ENCODE results near the gene ADARB1. TPM values are rescaled to one million over a fixed set of nuclear protein-coding genes. Genes with fewer than 3 reads are reported as not detected.
"Not testable (repeated sequence)": the region's sequence is repeated elsewhere in the genome, so short reads cannot be mapped to it uniquely, and the experiment has no call there.

ADARB1 gene
- polyA plus RNA-seq, 3 donors, result 0.40 to 2.6 (median 1.0) TPM

DNA sequence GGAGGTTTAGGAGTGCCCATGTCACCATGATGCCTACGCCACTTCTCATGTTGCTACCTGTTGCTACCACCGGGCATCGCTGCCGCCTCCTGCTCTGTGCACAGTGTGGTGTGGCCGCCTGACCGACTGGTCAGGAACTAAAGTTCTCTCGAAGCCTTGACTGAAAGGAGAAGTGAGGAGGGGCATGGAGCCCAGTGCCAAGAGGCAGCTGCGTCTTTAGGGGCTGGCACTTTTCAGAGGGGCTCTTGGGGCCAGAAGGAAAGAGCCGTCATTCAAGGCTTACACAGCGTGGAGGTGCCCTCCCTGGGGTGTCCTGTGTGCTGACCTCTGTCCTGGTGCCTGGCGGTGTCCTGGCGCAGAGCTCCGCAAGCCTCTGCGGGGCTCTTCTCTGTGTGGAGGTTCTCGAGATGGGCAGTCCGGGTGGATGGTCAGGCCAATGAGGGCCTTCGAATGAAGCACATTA lies 57.2 kb downstream of the ADARB1 start:
- TF ChIP-seq, protein P1, sequence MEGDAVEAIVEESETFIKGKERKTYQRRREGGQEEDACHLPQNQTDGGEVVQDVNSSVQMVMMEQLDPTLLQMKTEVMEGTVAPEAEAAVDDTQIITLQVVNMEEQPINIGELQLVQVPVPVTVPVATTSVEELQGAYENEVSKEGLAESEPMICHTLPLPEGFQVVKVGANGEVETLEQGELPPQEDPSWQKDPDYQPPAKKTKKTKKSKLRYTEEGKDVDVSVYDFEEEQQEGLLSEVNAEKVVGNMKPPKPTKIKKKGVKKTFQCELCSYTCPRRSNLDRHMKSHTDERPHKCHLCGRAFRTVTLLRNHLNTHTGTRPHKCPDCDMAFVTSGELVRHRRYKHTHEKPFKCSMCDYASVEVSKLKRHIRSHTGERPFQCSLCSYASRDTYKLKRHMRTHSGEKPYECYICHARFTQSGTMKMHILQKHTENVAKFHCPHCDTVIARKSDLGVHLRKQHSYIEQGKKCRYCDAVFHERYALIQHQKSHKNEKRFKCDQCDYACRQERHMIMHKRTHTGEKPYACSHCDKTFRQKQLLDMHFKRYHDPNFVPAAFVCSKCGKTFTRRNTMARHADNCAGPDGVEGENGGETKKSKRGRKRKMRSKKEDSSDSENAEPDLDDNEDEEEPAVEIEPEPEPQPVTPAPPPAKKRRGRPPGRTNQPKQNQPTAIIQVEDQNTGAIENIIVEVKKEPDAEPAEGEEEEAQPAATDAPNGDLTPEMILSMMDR (IDR thresholded peaks at IDR 0.05), result no peak
- no peaks in the 10 kb centered on the region for H3K27me3 ChIP-seq (ENCODE audit: control insufficient read depth in 2 of 2, insufficient read depth in 2 of 2, low read length in 2 of 2)
- peak in 1 of 3 donors; percentile 27 for DNase-seq
- no peak overlapping the region for H3K4me2 ChIP-seq (replicated peaks; ENCODE audit: extremely low read depth, low read length, poor library complexity, severe bottlenecking)
- H3K9ac ChIP-seq (ENCODE audit: insufficient read depth, low read length, poor library complexity, severe bottlenecking), result no peak overlapping the region
- H3K9me3 ChIP-seq (replicated peaks in 1 of 2; ENCODE audit: control insufficient read depth in 1 of 2, insufficient read depth in 1 of 2, low read length in 2 of 2), result no peaks in the 10 kb centered on the region
- no peak overlapping the region for H2AFZ ChIP-seq (ENCODE audit: insufficient read depth, low read depth, low read length, poor library complexity, severe bottlenecking)
- H3K79me2 ChIP-seq (ENCODE audit: insufficient read depth, low read length), result no peaks in the 10 kb centered on the region
- intact Hi-C loops (cut with micrococcal nuclease), result loop anchor here in 1 of 2 donors (2.0 kb wide), 1 partner anchor 51 kb away; no protein-coding TSS in a partner anchor
- peaks cover 46% of the 10 kb centered on the region for H3K4me1 Mint-ChIP-seq
- peaks cover 36 to 46% of the 10 kb centered on the region in 2 donors for H3K4me1 ChIP-seq (ENCODE audit: control insufficient read depth in 1 of 2, insufficient read depth in 2 of 2, low read length in 2 of 2)
- peak overlapping the region in 4 of 7 donors; percentile 13 to 57 (median 44) for H3K27ac Mint-ChIP-seq
- peaks cover 0 to 14% (median 3%) of the 10 kb centered on the region in 3 donors for H3K27me3 Mint-ChIP-seq (ENCODE audit: low read depth in 3 of 3)
- 62% methylated on average over 13 of the region's 17 CpGs for WGBS (ENCODE audit: insufficient coverage)
- no peak overlapping the region for H3K4me3 Mint-ChIP-seq
- no peaks in the 10 kb centered on the region for H3K36me3 ChIP-seq (replicated peaks in 1 of 2; ENCODE audit: control insufficient read depth in 1 of 2, insufficient read depth in 2 of 2, low read length in 2 of 2)
- no peaks in the 10 kb centered on the region for H3K9me3 Mint-ChIP-seq
- H4K20me1 ChIP-seq (ENCODE audit: insufficient read depth, low read length), result no peaks in the 10 kb centered on the region
- no peak overlapping the region for H3K4me3 ChIP-seq (replicated peaks in 1 of 3; ENCODE audit: low read depth in 2 of 3, low read length in 3 of 3)
- H3K27ac ChIP-seq (ENCODE audit: low read depth in 1 of 2, low read length in 2 of 2), result no peak overlapping the region
- no peaks in the 10 kb centered on the region for H3K36me3 Mint-ChIP-seq

- 16% methylated on average over 10 of the region's 13 CpGs for WGBS (ENCODE audit: insufficient coverage)
- Mint-ChIP-seq H3K27ac (peak overlapping the region in 1 of 7 donors; percentile 30), H3K9me3 (no peaks in the 10 kb centered on the region), H3K36me3 (no peaks in the 10 kb centered on the region), H3K4me1 (peaks cover 46% of the 10 kb centered on the region), H3K27me3 (ENCODE audit: low read depth in 3 of 3) (peaks cover 2 to 15% (median 3%) of the 10 kb centered on the region in 3 donors), H3K4me3 (peak overlapping the region in 1 of 2 donors; percentile 49)
- TF ChIP-seq, protein P1 (IDR thresholded peaks at IDR 0.05), result no peak
- peak in 1 of 3 donors; percentile 13 for DNase-seq
- no peak overlapping the region for H3K4me2 ChIP-seq (replicated peaks; ENCODE audit: extremely low read depth, low read length, poor library complexity, severe bottlenecking)
- H3K36me3 ChIP-seq (replicated peaks in 1 of 2; ENCODE audit: control insufficient read depth in 1 of 2, insufficient read depth in 2 of 2, low read length in 2 of 2), result no peaks in the 10 kb centered on the region
- H3K27ac ChIP-seq (ENCODE audit: low read depth in 1 of 2, low read length in 2 of 2), result no peak overlapping the region
- intact Hi-C loops (cut with micrococcal nuclease), result no loop called here
- H3K27me3 ChIP-seq (ENCODE audit: control insufficient read depth in 2 of 2, insufficient read depth in 2 of 2, low read length in 2 of 2), result no peaks in the 10 kb centered on the region
- H3K4me3 ChIP-seq (replicated peaks in 1 of 3; ENCODE audit: low read depth in 2 of 3, low read length in 3 of 3), result no peak overlapping the region
- peak overlapping the region; percentile 13 for H2AFZ ChIP-seq (ENCODE audit: insufficient read depth, low read depth, low read length, poor library complexity, severe bottlenecking)
- H3K79me2 ChIP-seq (ENCODE audit: insufficient read depth, low read length), result no peaks in the 10 kb centered on the region
- H3K4me1 ChIP-seq (ENCODE audit: control insufficient read depth in 1 of 2, insufficient read depth in 2 of 2, low read length in 2 of 2), result peaks cover 36 to 46% of the 10 kb centered on the region in 2 donors
- H4K20me1 ChIP-seq (ENCODE audit: insufficient read depth, low read length), result no peaks in the 10 kb centered on the region
- H3K9ac ChIP-seq (ENCODE audit: insufficient read depth, low read length, poor library complexity, severe bottlenecking), result no peak overlapping the region
- no peaks in the 10 kb centered on the region for H3K9me3 ChIP-seq (replicated peaks in 1 of 2; ENCODE audit: control insufficient read depth in 1 of 2, insufficient read depth in 1 of 2, low read length in 2 of 2)
These were observed 58.6 kb downstream of the ADARB1 start for GRCh38 chr21:45132841-45133573.

GRCh38 chr21:45133574-45134278 lies 59.3 kb downstream of the ADARB1 start:
- H3K79me2 ChIP-seq (ENCODE audit: insufficient read depth, low read length), result not testable (repeated sequence)

More at GRCh38 chr21:45133574-45134278, 59.3 kb downstream of the ADARB1 start:
- H4K20me1 ChIP-seq (ENCODE audit: insufficient read depth, low read length); intact Hi-C loops (cut with micrococcal nuclease); H3K27ac ChIP-seq (ENCODE audit: low read depth in 1 of 2, low read length in 2 of 2); H3K9me3 ChIP-seq (replicated peaks in 1 of 2; ENCODE audit: control insufficient read depth in 1 of 2, insufficient read depth in 1 of 2, low read length in 2 of 2); H3K27me3 ChIP-seq (ENCODE audit: control insufficient read depth in 2 of 2, insufficient read depth in 2 of 2, low read length in 2 of 2); H3K9ac ChIP-seq (ENCODE audit: insufficient read depth, low read length, poor library complexity, severe bottlenecking); H3K27ac Mint-ChIP-seq; H2AFZ ChIP-seq (ENCODE audit: insufficient read depth, low read depth, low read length, poor library complexity, severe bottlenecking); H3K36me3 Mint-ChIP-seq; H3K4me3 ChIP-seq (replicated peaks in 1 of 3; ENCODE audit: low read depth in 2 of 3, low read length in 3 of 3); DNase-seq; H3K9me3 Mint-ChIP-seq; H3K4me3 Mint-ChIP-seq; H3K4me2 ChIP-seq (replicated peaks; ENCODE audit: extremely low read depth, low read length, poor library complexity, severe bottlenecking); H3K36me3 ChIP-seq (replicated peaks in 1 of 2; ENCODE audit: control insufficient read depth in 1 of 2, insufficient read depth in 2 of 2, low read length in 2 of 2): not testable (repeated sequence)
- peaks cover 43% of the 10 kb centered on the region for H3K4me1 Mint-ChIP-seq
- H3K4me1 ChIP-seq (ENCODE audit: control insufficient read depth in 1 of 2, insufficient read depth in 2 of 2, low read length in 2 of 2), result peaks cover 36 to 47% of the 10 kb centered on the region in 2 donors
- 95% methylated on average over 41 of the region's 60 CpGs for WGBS (ENCODE audit: insufficient coverage)
- H3K27me3 Mint-ChIP-seq (ENCODE audit: low read depth in 3 of 3), result peaks cover 2 to 15% (median 3%) of the 10 kb centered on the region in 3 donors

Data from CD14-positive monocyte (primary cell).